ENCODE results near the gene SRSF3.
"Not testable (repeated sequence)": the region's sequence is repeated elsewhere in the genome, so short reads cannot be mapped to it uniquely, and the experiment has no call there.

The SRSF3 gene

GRCh38 chr6:36578431-36578830, 15.7 kb upstream of the SRSF3 start:
- H3K9me2 ChIP-seq (replicated peaks; ENCODE audit: insufficient read depth, low read length): no peaks in the 10 kb centered on the region
- H3K36me3 ChIP-seq (ENCODE audit: low read length): peaks cover 8% of the 10 kb centered on the region
- H3K9me3 ChIP-seq (ENCODE audit: insufficient read depth, low read length): peaks cover 6% of the 10 kb centered on the region; the same call in 1 of the 2 replicates
- H2AFZ ChIP-seq (ENCODE audit: low read depth, low read length, severe bottlenecking): no peak overlapping the region
- no peak for TF ChIP-seq CTCF (IDR thresholded peaks at IDR 0.05; ENCODE audit: insufficient read depth, low read length, poor library complexity, severe bottlenecking)
- TF ChIP-seq EZH2phosphoT487 (conservative IDR thresholded peaks at IDR 0.05; ENCODE audit: low read length): no peak
- no peaks in the 10 kb centered on the region for H3K27me3 ChIP-seq (ENCODE audit: low read length)
- H3F3A ChIP-seq (ENCODE audit: insufficient read depth): peaks cover 11% of the 10 kb centered on the region
- H3K27ac ChIP-seq (ENCODE audit: low read depth, low read length): no peak overlapping the region
- H3K4me3 ChIP-seq (ENCODE audit: insufficient read depth, low read length, poor library complexity, severe bottlenecking): no peak overlapping the region
- no peaks in the 10 kb centered on the region for H3K79me2 ChIP-seq (ENCODE audit: insufficient read depth, low read length)
- H3K9ac ChIP-seq (ENCODE audit: low read length): no peak overlapping the region
- H3K4me2 ChIP-seq (ENCODE audit: low read depth, low read length, poor library complexity, severe bottlenecking): no peak overlapping the region
- no peaks in the 10 kb centered on the region for H4K20me1 ChIP-seq (ENCODE audit: low read depth, low read length)

- Histone ChIP-seq H3K9ac (ENCODE audit: low read length) (no peak overlapping the region; the same call in 1 of the 2 replicates), H3K4me2 (ENCODE audit: low read depth, low read length, poor library complexity, severe bottlenecking) (no peak overlapping the region), H3F3A (ENCODE audit: insufficient read depth) (peaks cover 15% of the 10 kb centered on the region), H3K27ac (ENCODE audit: low read depth, low read length) (no peak overlapping the region), H3K9me3 (ENCODE audit: insufficient read depth, low read length) (no peaks in the 10 kb centered on the region), H3K9me2 (replicated peaks; ENCODE audit: insufficient read depth, low read length) (no peaks in the 10 kb centered on the region), H3K79me2 (ENCODE audit: insufficient read depth, low read length) (no peaks in the 10 kb centered on the region), H3K27me3 (ENCODE audit: low read length) (no peaks in the 10 kb centered on the region), H3K4me3 (ENCODE audit: insufficient read depth, low read length, poor library complexity, severe bottlenecking) (no peak overlapping the region), H2AFZ (ENCODE audit: low read depth, low read length, severe bottlenecking) (peak overlapping the region; percentile 44), H4K20me1 (ENCODE audit: low read depth, low read length) (no peaks in the 10 kb centered on the region), H3K36me3 (ENCODE audit: low read length) (no peaks in the 10 kb centered on the region)
- TF ChIP-seq CTCF (IDR thresholded peaks at IDR 0.05; ENCODE audit: insufficient read depth, low read length, poor library complexity, severe bottlenecking) (no peak), EZH2phosphoT487 (conservative IDR thresholded peaks at IDR 0.05; ENCODE audit: low read length) (no peak)
These were observed 14.0 kb upstream of the SRSF3 start for GRCh38 chr6:36580184-36580526.

DNA sequence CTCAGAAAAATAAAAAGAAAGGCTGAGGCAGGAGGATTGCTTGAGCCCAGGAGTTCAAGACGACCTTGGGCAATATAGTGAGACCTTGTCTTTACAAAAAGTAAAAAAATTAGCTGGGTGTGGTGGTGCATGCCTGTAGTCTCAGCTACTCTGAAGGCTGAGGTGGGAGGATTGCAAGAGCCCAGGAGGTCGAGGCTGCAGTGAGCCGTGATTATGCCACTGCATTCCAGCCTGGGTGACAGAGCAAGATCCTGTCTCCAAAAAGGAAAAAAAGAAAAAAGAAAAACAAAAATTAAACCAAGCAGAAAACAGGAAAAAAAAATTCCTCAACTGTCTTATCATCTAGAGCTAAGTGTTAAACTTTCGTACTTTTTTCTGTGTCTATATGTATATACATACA, 12.4 kb upstream of the SRSF3 start:
- Histone ChIP-seq H3K4me2 (ENCODE audit: low read depth, low read length, poor library complexity, severe bottlenecking) (no peak overlapping the region), H3K79me2 (ENCODE audit: insufficient read depth, low read length) (no peaks in the 10 kb centered on the region), H3K9me2 (replicated peaks; ENCODE audit: insufficient read depth, low read length) (no peaks in the 10 kb centered on the region), H3K27ac (ENCODE audit: low read depth, low read length) (no peak overlapping the region), H3K36me3 (ENCODE audit: low read length) (no peaks in the 10 kb centered on the region), H3F3A (ENCODE audit: insufficient read depth) (peaks cover 17% of the 10 kb centered on the region), H3K9me3 (ENCODE audit: insufficient read depth, low read length) (no peaks in the 10 kb centered on the region), H3K27me3 (ENCODE audit: low read length) (no peaks in the 10 kb centered on the region), H3K9ac (ENCODE audit: low read length) (no peak overlapping the region), H4K20me1 (ENCODE audit: low read depth, low read length) (no peaks in the 10 kb centered on the region), H3K4me3 (ENCODE audit: insufficient read depth, low read length, poor library complexity, severe bottlenecking) (no peak overlapping the region), H2AFZ (ENCODE audit: low read depth, low read length, severe bottlenecking) (no peak overlapping the region)
- no peak for TF ChIP-seq EZH2phosphoT487 (conservative IDR thresholded peaks at IDR 0.05; ENCODE audit: low read length)

GRCh38 chr6:36586606-36587005, 7.6 kb upstream of the SRSF3 start:
- no peak overlapping the region for H3K9ac ChIP-seq (ENCODE audit: low read length)
- no peaks in the 10 kb centered on the region for H3K9me3 ChIP-seq (ENCODE audit: insufficient read depth, low read length)
- H3K4me3 ChIP-seq (ENCODE audit: insufficient read depth, low read length, poor library complexity, severe bottlenecking): no peak overlapping the region
- H3K27ac ChIP-seq (ENCODE audit: low read depth, low read length): no peak overlapping the region
- peaks cover 31% of the 10 kb centered on the region for H3F3A ChIP-seq (ENCODE audit: insufficient read depth)
- TF ChIP-seq EZH2phosphoT487 (conservative IDR thresholded peaks at IDR 0.05; ENCODE audit: low read length) (no peak), CTCF (IDR thresholded peaks at IDR 0.05; ENCODE audit: insufficient read depth, low read length, poor library complexity, severe bottlenecking) (no peak)
- H4K20me1 ChIP-seq (ENCODE audit: low read depth, low read length): no peaks in the 10 kb centered on the region
- H3K9me2 ChIP-seq (replicated peaks; ENCODE audit: insufficient read depth, low read length): no peaks in the 10 kb centered on the region
- no peaks in the 10 kb centered on the region for H3K27me3 ChIP-seq (ENCODE audit: low read length)
- H3K4me2 ChIP-seq (ENCODE audit: low read depth, low read length, poor library complexity, severe bottlenecking): no peak overlapping the region
- H3K36me3 ChIP-seq (ENCODE audit: low read length): no peaks in the 10 kb centered on the region
- H2AFZ ChIP-seq (ENCODE audit: low read depth, low read length, severe bottlenecking): no peak overlapping the region
- no peaks in the 10 kb centered on the region for H3K79me2 ChIP-seq (ENCODE audit: insufficient read depth, low read length)

- H3K4me2 ChIP-seq (ENCODE audit: low read depth, low read length, poor library complexity, severe bottlenecking); H2AFZ ChIP-seq (ENCODE audit: low read depth, low read length, severe bottlenecking); H3K9me2 ChIP-seq (replicated peaks; ENCODE audit: insufficient read depth, low read length); H3K36me3 ChIP-seq (ENCODE audit: low read length); H4K20me1 ChIP-seq (ENCODE audit: low read depth, low read length); H3K27ac ChIP-seq (ENCODE audit: low read depth, low read length); H3K9me3 ChIP-seq (ENCODE audit: insufficient read depth, low read length); H3K4me3 ChIP-seq (ENCODE audit: insufficient read depth, low read length, poor library complexity, severe bottlenecking); H3K79me2 ChIP-seq (ENCODE audit: insufficient read depth, low read length); H3K9ac ChIP-seq (ENCODE audit: low read length); H3K27me3 ChIP-seq (ENCODE audit: low read length): not testable (repeated sequence)
- peaks cover 42% of the 10 kb centered on the region for H3F3A ChIP-seq (ENCODE audit: insufficient read depth)
These were observed 5.1 kb upstream of the SRSF3 start for GRCh38 chr6:36589025-36589400.

Measured in SU-DHL-6 (cell line).